Measurements from ENCODE around the gene ZC3HAV1.
A peak's percentile ranks its signal among the peaks of the same experiment; 100 is the strongest.
"Not testable (repeated sequence)": the region's sequence is repeated elsewhere in the genome, so short reads cannot be mapped to it uniquely, and the experiment has no call there.

ZC3HAV1 gene

GRCh38 chr7:139046143-139046542 lies 63.4 kb downstream of the ZC3HAV1 start:
- DNase-seq: peak; percentile 98

GRCh38 chr7:139044813-139045794 lies 64.4 kb downstream of the ZC3HAV1 start:
- peak; percentile 28 for DNase-seq

GRCh38 chr7:139043823-139044812 lies 65.4 kb downstream of the ZC3HAV1 start:
- peak; percentile 90 for DNase-seq

- DNase-seq: peak; percentile 22
Measured at GRCh38 chr7:139041378-139042085, 68.0 kb downstream of the ZC3HAV1 start.

- DNase-seq: no peak
Measured at GRCh38 chr7:139038691-139039090, 70.8 kb downstream of the ZC3HAV1 start.

GRCh38 chr7:139036901-139037300 lies 72.6 kb downstream of the ZC3HAV1 start:
- DNase-seq: peak; percentile 35

- DNase-seq: peak; percentile 86
Measured at GRCh38 chr7:139035586-139036353, 73.8 kb downstream of the ZC3HAV1 start, which contains the start of gene ZC3HAV1L. ZC3HAV1L (minus strand) TSS chr7:139036042; CDS start chr7:139036017, 25 bp downstream.

- DNase-seq: peak; percentile 84
Measured at GRCh38 chr7:139034855-139035585, 74.5 kb downstream of the ZC3HAV1 start.

GRCh38 chr7:139034336-139034735 lies 75.2 kb downstream of the ZC3HAV1 start:
- peak; percentile 54 for DNase-seq

- DNase-seq: peak; percentile 37
Measured at GRCh38 chr7:139033346-139034114, 76.0 kb downstream of the ZC3HAV1 start.

- no peak for DNase-seq
Measured at GRCh38 chr7:139032473-139032872, 77.0 kb downstream of the ZC3HAV1 start.

- DNase-seq: no peak
Measured at GRCh38 chr7:139029353-139029752, 80.2 kb downstream of the ZC3HAV1 start.

- DNase-seq: no peak
Measured at GRCh38 chr7:139026551-139026950, 83.0 kb downstream of the ZC3HAV1 start.

GRCh38 chr7:139025861-139026260 lies 83.7 kb downstream of the ZC3HAV1 start:
- not testable (repeated sequence) for DNase-seq

- no peak for DNase-seq
Measured at GRCh38 chr7:139023076-139023475, 86.4 kb downstream of the ZC3HAV1 start.

- DNase-seq: no peak
Measured at GRCh38 chr7:139022286-139022685, 87.2 kb downstream of the ZC3HAV1 start.

GRCh38 chr7:139018910-139019309 lies 90.6 kb downstream of the ZC3HAV1 start:
- DNase-seq: no peak

GRCh38 chr7:139016931-139017511 lies 92.5 kb downstream of the ZC3HAV1 start:
- DNase-seq: peak; percentile 89

GRCh38 chr7:139011373-139011772 lies 98.1 kb downstream of the ZC3HAV1 start:
- no peak for DNase-seq

Data from NCI-H69 (cell line).